ENCODE data around the gene OBSCN. TPM values are rescaled to one million over a fixed set of nuclear protein-coding genes. Genes with fewer than 3 reads are reported as not detected.

Gene OBSCN
- total and polyA plus RNA-seq, 2 of the 4 experiments (the other 2 are of a cell fraction): 4.1 to 9.5 TPM

Small RNA genes lying within 50 kb of the gene (microRNA-seq; reads per million reads assigned to microRNA genes)
- gene MIR6742 (ENCODE audit: unreplicated experiment): not detected

Other genes starting within 250 kb of the OBSCN start
- gene WNT3A, start 201.0 kb upstream of the OBSCN start, total RNA-seq (2012; rRNA removed): not detected in 2 replicates
- not detected in 2 replicates for gene WNT3A, start 201.0 kb upstream of the OBSCN start, polyA plus RNA-seq (2012; rRNA removed)
- gene ARF1, start 125.3 kb upstream of the OBSCN start, total RNA-seq (2012; rRNA removed): 306 and 330 TPM in 2 replicates
- 1,099 and 1,100 TPM in 2 replicates for gene ARF1, start 125.3 kb upstream of the OBSCN start, polyA plus RNA-seq (2012; rRNA removed)
- 4.3 and 4.7 TPM in 2 replicates for gene C1orf35, start 104.7 kb upstream of the OBSCN start, total RNA-seq (2012; rRNA removed)
- 13.0 and 15.4 TPM in 2 replicates for gene C1orf35, start 104.7 kb upstream of the OBSCN start, polyA plus RNA-seq (2012; rRNA removed)
- 48.9 TPM in 2 replicates for gene MRPL55, start 98.7 kb upstream of the OBSCN start, total RNA-seq (2012; rRNA removed)
- 95.4 and 121 TPM in 2 replicates for gene MRPL55, start 98.7 kb upstream of the OBSCN start, polyA plus RNA-seq (2012; rRNA removed)
- gene GUK1, start 67.8 kb upstream of the OBSCN start, total RNA-seq (2012; rRNA removed): 465 and 524 TPM in 2 replicates
- gene GUK1, start 67.8 kb upstream of the OBSCN start, polyA plus RNA-seq (2012; rRNA removed): 548 and 630 TPM in 2 replicates
- 1.1 and 1.4 TPM in 2 replicates for gene GJC2, start 58.1 kb upstream of the OBSCN start, total RNA-seq (2012; rRNA removed)
- 1.7 and 2.6 TPM in 2 replicates for gene GJC2, start 58.1 kb upstream of the OBSCN start, polyA plus RNA-seq (2012; rRNA removed)
- 1.7 and 2.0 TPM in 2 replicates for gene IBA57, start 42.2 kb upstream of the OBSCN start, total RNA-seq (2012; rRNA removed)
- 2.6 TPM in 2 replicates for gene IBA57, start 42.2 kb upstream of the OBSCN start, polyA plus RNA-seq (2012; rRNA removed)
- gene TRIM11, start 198.8 kb downstream of the OBSCN start, total RNA-seq (2012; rRNA removed): 6.8 and 7.2 TPM in 2 replicates
- 15.1 and 16.2 TPM in 2 replicates for gene TRIM11, start 198.8 kb downstream of the OBSCN start, polyA plus RNA-seq (2012; rRNA removed)
- not detected in 2 replicates for gene TRIM17, start 208.8 kb downstream of the OBSCN start, total RNA-seq (2012; rRNA removed)
- 0.26 and 0.39 TPM in 2 replicates for gene TRIM17, start 208.8 kb downstream of the OBSCN start, polyA plus RNA-seq (2012; rRNA removed)